ENCODE measurements around the gene ECM2.

ECM2 gene

DNA sequence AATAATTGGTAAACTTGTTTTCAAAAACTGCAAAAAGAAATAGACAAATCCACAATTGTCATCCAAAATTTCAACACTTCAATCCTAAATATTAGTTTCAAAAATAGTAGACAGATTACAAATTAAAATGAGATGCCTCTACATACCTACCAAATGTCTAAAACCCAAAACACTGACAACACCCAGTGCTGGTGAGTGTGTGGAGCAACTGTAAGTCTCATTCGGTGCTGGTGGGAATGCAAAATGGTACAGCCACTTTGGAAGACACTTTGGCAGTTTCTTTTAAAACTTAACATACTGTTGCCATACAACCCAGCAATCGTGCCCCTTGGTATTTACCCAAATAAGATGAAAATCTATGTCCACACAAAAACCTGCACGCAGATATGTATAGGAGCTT, 6.7 kb downstream of the ECM2 start:
- DNase-seq, result no peak
- intact Hi-C loops (cut with DNase I), result no loop called here

GRCh38 chr9:92528522-92528849, 7.3 kb downstream of the ECM2 start:
- intact Hi-C loops (cut with DNase I), result no loop called here
- no peak for DNase-seq

DNA sequence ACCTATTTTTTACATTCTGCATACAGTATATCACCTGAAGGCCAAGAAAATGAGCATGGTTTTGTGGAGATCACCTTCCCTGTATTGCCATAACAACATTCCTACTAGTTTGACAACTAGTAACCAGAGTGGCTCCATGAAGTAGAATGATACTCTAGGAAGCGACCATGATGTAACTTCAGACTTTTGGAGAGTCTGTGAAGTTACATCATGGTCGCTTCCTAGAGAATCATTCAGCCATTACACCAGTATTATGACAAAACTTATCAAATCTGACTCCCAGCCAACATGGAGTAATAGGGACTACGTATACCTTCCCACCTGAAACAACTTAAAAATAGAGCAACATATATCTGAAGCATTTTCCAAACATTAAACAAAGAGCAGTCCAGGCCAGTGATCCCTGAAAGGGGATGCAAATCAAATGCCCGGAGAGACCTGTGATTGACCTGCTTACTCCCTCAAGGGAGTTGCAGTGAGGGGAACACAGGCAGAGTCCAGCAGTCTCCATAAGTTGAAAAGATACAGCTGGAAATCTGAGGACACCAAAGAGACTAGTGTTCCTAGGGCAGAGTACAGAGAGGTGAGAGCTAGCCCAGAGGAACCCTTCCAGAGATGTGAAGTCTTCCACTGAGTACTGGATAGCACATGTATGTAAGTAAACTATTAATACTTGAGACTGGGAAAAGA, 7.8 kb downstream of the ECM2 start:
- intact Hi-C loops (cut with DNase I), result no loop called here
- no peak for DNase-seq

DNA sequence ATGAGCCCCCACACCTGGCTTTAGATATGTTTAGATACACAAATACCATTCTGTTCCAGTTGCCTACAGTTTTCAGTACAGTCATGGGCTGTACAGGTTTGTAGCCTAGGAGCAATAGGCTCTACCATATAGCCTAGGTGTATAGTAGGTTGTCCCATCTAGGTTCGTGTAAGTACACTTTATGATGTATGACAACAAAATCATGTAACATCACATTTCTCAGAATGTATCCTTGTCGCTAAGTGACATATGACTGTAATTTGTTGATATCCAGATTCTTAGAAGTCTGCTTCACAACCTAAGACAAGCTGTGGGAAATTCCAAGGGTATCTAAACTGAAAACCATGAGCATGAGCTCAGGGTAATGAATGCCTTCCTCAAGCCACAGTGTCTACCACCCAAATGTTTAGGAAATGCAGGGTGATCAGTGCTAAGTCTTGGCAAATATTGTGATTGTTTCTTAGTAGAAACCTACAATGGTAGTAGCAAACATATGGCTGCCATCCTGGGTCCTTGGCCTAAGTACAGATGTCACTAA, 8.4 kb downstream of the ECM2 start:
- no peak for DNase-seq
- intact Hi-C loops (cut with DNase I), result no loop called here

GRCh38 chr9:92525306-92525705, 10.5 kb downstream of the ECM2 start:
- DNase-seq, result no peak
- intact Hi-C loops (cut with DNase I), result no loop called here

GRCh38 chr9:92524881-92525280, 10.9 kb downstream of the ECM2 start:
- intact Hi-C loops (cut with DNase I), result no loop called here
- no peak for DNase-seq

- no peak for DNase-seq
Observed at GRCh38 chr9:92522983-92523970, 12.5 kb downstream of the ECM2 start.

DNA sequence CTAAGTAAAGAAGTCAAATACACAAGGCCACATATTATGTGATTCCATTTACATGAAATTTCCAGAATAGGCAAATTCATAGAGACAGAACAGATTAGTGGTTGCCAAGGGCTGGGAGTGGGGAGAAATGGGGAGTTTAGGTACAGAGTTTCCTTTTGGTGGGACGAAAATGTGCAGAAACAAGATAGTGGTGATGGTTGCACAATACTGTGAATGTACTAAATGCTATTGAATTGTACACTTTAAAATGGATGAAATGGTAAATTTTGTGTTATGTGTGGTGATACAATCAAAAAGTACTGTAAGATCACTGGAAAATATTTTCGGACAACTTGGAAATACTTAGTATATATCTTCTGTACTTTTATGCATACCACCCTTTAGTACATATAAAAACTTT, 15.0 kb downstream of the ECM2 start:
- intact Hi-C loops (cut with DNase I), result no loop called here
- DNase-seq, result no peak

More at GRCh38 chr9:92522983-92523970, 12.5 kb downstream of the ECM2 start:
- intact Hi-C loops (cut with DNase I), result no loop called here

GRCh38 chr9:92518199-92518598, 17.6 kb downstream of the ECM2 start:
- intact Hi-C loops (cut with DNase I), result no loop called here
- DNase-seq, result no peak

DNA sequence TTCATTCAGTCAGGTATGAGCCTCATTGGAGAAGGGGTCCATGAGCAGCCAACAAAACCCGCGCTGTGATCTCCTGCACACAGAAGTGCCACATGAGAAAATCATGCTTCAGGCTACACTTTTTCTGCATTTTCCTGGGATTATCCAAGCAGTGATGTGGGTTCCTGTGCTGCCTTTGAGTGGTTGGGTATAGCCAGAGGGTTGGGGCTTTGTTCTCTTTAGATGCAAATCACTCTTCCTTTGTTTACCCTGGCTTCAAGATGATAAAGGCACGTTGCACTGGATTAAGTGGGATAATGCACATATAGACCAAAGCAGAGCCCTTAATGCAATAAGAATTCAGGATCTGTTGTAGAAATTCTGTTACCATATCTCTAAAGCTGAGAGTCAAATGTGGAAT, 18.7 kb downstream of the ECM2 start:
- intact Hi-C loops (cut with DNase I), result no loop called here
- no peak for DNase-seq

DNA sequence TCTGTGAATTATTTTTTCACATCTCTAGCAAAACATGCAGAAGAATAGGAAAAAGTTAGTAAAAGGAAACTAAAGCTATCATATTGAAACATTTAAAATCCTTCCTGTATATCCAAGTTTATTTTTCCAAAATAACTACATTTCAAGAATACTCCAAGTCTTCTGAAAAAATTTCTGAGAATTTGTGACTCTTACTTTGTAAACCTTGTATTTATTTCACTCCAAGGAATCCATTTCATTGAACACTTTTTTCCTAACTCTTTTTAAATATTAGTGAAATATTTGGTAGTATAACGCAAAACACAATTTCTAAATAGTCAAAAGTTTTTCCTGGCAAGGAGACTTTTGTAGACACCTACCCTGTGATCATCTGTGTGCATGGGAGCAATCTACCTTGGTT, 19.3 kb downstream of the ECM2 start:
- DNase-seq, result no peak
- intact Hi-C loops (cut with DNase I), result no loop called here

DNA sequence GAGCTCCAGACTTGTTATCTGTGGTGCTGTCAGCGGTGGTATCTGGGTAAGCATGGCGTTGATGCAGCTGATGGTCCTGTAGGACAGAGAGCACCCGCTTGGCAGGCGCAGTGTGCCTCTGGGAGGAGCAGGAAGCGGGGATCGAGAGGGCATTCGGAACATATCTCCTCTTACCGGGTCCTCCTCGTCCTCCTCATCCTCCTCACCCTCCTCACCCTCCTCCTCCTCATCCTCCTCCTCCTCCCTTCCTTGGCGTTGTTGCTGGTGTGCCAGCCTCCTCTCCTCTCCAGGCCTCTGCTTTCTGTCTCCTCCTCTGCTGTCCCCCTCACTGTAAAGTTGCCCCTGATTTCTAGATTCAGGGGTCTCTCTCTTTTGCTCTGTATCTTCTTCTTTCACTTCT, 21.2 kb downstream of the ECM2 start:
- intact Hi-C loops (cut with DNase I), result no loop called here
- DNase-seq, result no peak

GRCh38 chr9:92513349-92513748, 22.4 kb downstream of the ECM2 start:
- no peak for DNase-seq
- intact Hi-C loops (cut with DNase I), result no loop called here

DNA sequence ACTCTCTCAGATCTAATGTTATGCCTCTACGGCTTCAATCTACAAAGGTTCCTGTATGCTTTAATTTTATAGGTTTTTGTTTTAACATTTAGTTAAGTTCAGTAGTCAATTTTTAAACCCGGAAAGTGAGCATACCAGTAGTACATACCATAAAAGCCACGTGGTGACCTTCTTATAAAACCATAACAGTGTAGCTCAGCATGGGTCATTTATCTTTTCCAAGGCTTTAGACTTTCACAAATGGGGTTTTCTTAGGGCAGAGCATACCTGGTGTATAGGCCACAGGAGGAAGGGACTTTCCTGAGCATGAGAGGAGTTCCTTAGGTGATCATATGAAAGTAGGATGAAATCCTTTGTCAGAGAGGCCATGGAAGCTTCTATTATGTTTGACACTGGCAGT, 23.2 kb downstream of the ECM2 start:
- intact Hi-C loops (cut with DNase I), result no loop called here
- DNase-seq, result no peak

DNA sequence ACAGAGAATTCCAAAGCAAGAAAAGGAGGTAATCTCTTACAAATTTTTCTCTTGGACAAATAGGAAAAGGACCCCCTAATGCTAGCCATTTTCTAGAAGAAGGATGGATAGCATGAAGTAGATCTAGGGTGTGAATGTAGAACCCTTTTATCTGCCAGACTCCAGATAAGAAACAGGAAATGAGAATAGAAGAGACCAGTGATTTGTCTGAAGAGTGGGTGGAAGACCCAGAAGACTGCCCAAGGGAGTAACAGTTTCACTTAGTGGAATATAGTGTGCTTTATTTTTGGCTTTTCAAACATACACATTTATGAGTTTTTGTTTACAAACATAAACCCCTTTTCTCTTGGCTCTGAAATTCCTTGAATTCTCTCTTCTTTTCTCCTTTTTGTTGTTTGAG, 25.0 kb downstream of the ECM2 start:
- no peak for DNase-seq
- intact Hi-C loops (cut with DNase I), result no loop called here

GRCh38 chr9:92509050-92509449, 26.7 kb downstream of the ECM2 start:
- no peak for DNase-seq
- intact Hi-C loops (cut with DNase I), result no loop called here

GRCh38 chr9:92508018-92508820, 27.6 kb downstream of the ECM2 start:
- no peak for DNase-seq
- intact Hi-C loops (cut with DNase I), result no loop called here

- no peak for DNase-seq
- intact Hi-C loops (cut with DNase I), result no loop called here
Observed at GRCh38 chr9:92507496-92507895, 28.3 kb downstream of the ECM2 start.

DNA sequence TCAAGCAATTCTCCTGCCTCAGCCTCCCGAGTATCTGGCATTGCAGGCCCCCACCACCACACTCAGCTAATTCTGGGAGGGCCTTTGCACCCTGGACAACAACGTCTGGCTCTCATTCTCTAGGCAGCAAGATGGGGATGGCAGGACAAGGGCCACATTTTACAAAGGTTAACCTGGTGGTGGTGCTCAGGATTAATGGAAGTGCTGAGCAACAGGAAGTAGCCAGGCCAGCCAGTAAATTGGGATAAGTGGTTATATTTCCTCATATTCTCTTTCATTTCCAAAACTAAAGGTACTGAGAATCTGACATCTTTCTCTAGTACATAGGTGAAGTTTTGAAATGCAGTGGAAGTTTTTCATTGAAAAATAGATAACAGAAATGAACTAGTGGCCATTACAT, 28.8 kb downstream of the ECM2 start:
- DNase-seq, result no peak
- intact Hi-C loops (cut with DNase I), result no loop called here
